ENCODE data around the gene SEPTIN8. TPM values are rescaled to one million over a fixed set of nuclear protein-coding genes. Genes with fewer than 3 reads are reported as not detected.

The SEPTIN8 gene
- total RNA-seq, 1 experiment from 2014 or later: 38.2 TPM

GRCh38 chr5:132773114-132773513 is 3.9 kb downstream of the SEPTIN8 start:
- peaks cover 48% of the 10 kb centered on the region for H3K27me3 Mint-ChIP-seq (ENCODE audit: low read depth)
- peaks cover 2% of the 10 kb centered on the region; the same call in 1 of the 2 replicates for H3K79me2 ChIP-seq (ENCODE audit: insufficient read depth, low read length)

More at GRCh38 chr5:132773114-132773513, 3.9 kb downstream of the SEPTIN8 start:
- Histone ChIP-seq H3K27me3 (ENCODE audit: insufficient read depth, low read length) (peaks cover 7% of the 10 kb centered on the region; the same call in 1 of the 2 replicates), H3K79me1 (ENCODE audit: insufficient read depth, low read depth, low read length, poor library complexity, severe bottlenecking) (peaks cover 2% of the 10 kb centered on the region), H3K23me2 (ENCODE audit: insufficient read length, low read depth, low read length, poor library complexity, severe bottlenecking) (peaks cover 13% of the 10 kb centered on the region), H4K8ac (replicated peaks; ENCODE audit: insufficient read length, low read depth, low read length) (no peak overlapping the region), H4K20me1 (ENCODE audit: control insufficient read depth, insufficient read depth, insufficient read length) (no peaks in the 10 kb centered on the region), H3K56ac (ENCODE audit: insufficient read length, low read depth, low read length) (no peak overlapping the region), H2BK12ac (ENCODE audit: insufficient read length, low read depth, low read length) (no peak overlapping the region), H3K18ac (ENCODE audit: insufficient read length, low read depth, low read length) (no peak overlapping the region), H2BK20ac (ENCODE audit: low read depth, low read length, poor library complexity, severe bottlenecking) (no peak overlapping the region), H3K9me3 (ENCODE audit: control insufficient read depth, low read depth, low read length) (no peaks in the 10 kb centered on the region), H3K23ac (ENCODE audit: insufficient read length, low read depth, low read length) (no peak overlapping the region), H2AFZ (ENCODE audit: low read length) (no peak overlapping the region), H3K4ac (ENCODE audit: low read depth, low read length) (no peak overlapping the region), H2BK15ac (ENCODE audit: low read depth, low read length) (no peak overlapping the region), H2BK120ac (ENCODE audit: low read depth, low read length, poor library complexity, severe bottlenecking) (no peak overlapping the region), H3K9ac (ENCODE audit: extremely low read depth, insufficient read length, low read length) (no peak overlapping the region), H4K91ac (ENCODE audit: insufficient read length, low read depth, low read length) (no peak overlapping the region), H3K4me2 (ENCODE audit: insufficient read depth, insufficient read length, low read length) (no peak overlapping the region), H3K4me1 (ENCODE audit: insufficient read depth, low read length) (peaks cover 10% of the 10 kb centered on the region; the same call in 1 of the 2 replicates), H2BK5ac (ENCODE audit: insufficient read length, low read length) (no peak overlapping the region), H3K27ac (ENCODE audit: insufficient read length, low read depth, low read length) (no peak overlapping the region), H2AK5ac (ENCODE audit: insufficient read length, low read length) (no peak overlapping the region), H3T11ph (ENCODE audit: low read length) (no peak overlapping the region), H3K14ac (ENCODE audit: insufficient read depth, low read length) (no peak overlapping the region), H4K5ac (ENCODE audit: insufficient read length, low read depth, low read length) (no peak overlapping the region)
- Mint-ChIP-seq H3K36me3 (ENCODE audit: insufficient read depth in 1 of 3, low read depth in 3 of 3) (no peaks in the 10 kb centered on the region), H3K4me3 (no peak overlapping the region), H3K27ac (no peak overlapping the region; a peak in 1 of 7 replicates), H3K4me1 (peaks cover 29 to 36% of the 10 kb centered on the region in 2 experiments), H3K9me3 (no peaks in the 10 kb centered on the region; a peak in 1 of 5 replicates)
- DNase-seq: no peak
- no CpG with 5 or more reads among the region's 5 CpGs for WGBS (ENCODE audit: extremely low coverage, insufficient read length, low lambda C conversion rate)
- no peak for TF ChIP-seq CTCF (conservative IDR thresholded peaks at IDR 0.05)

Data from H9 (cell line).